ENCODE measurements around the gene TMEM252.

GRCh38 chr9:68560071-68560844, 19.6 kb upstream of the TMEM252 start:
- TF ChIP-seq, protein P1, sequence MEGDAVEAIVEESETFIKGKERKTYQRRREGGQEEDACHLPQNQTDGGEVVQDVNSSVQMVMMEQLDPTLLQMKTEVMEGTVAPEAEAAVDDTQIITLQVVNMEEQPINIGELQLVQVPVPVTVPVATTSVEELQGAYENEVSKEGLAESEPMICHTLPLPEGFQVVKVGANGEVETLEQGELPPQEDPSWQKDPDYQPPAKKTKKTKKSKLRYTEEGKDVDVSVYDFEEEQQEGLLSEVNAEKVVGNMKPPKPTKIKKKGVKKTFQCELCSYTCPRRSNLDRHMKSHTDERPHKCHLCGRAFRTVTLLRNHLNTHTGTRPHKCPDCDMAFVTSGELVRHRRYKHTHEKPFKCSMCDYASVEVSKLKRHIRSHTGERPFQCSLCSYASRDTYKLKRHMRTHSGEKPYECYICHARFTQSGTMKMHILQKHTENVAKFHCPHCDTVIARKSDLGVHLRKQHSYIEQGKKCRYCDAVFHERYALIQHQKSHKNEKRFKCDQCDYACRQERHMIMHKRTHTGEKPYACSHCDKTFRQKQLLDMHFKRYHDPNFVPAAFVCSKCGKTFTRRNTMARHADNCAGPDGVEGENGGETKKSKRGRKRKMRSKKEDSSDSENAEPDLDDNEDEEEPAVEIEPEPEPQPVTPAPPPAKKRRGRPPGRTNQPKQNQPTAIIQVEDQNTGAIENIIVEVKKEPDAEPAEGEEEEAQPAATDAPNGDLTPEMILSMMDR (optimal IDR thresholded peaks at IDR 0.05 in 1 of 3, IDR thresholded peaks at IDR 0.05 in 1 of 3, conservative IDR thresholded peaks at IDR 0.05 in 1 of 3; ENCODE audit: extremely low read depth in 1 of 3, insufficient read depth in 2 of 3, low read length in 3 of 3): peak in 2 of 3 experiments; percentile 45 to 46
- no peak for TF ChIP-seq EZH2 (IDR thresholded peaks at IDR 0.05; ENCODE audit: low read length)
